Neural progenitor cell (in vitro differentiated cells): ENCODE measurements around the gene SUGCT. TPM values are rescaled to one million over a fixed set of nuclear protein-coding genes. Genes with fewer than 3 reads are reported as not detected.

Source experiments
- DNase-seq: peaks from one replicate; pipeline ENCODE4 v3.0.0-alpha.2; 2016; ENCODE audit warnings: low spot score
- H2AFZ ChIP-seq: fragments of 200-600 bp; sonication (generic); replicated peaks from 2 replicates; pipeline ENCODE4 v1.6.1; 2016; ENCODE audit warnings: antibody characterized with exemption
- H3F3A ChIP-seq: fragments of 200-600 bp; sonication (generic); 2 replicates; pipeline ENCODE4 v1.6.1; 2016; ENCODE audit warnings: antibody characterized with exemption, low read depth
- H3K27ac ChIP-seq: fragments of 200-600 bp; sonication (generic); 2 replicates; pipeline ENCODE4 v1.5.1; 2016; ENCODE audit warnings: mild to moderate bottlenecking
- H3K27me3 ChIP-seq: fragments of 200-600 bp; sonication (generic); 2 replicates; pipeline ENCODE4 v1.6.1; 2016; ENCODE audit warnings: mild to moderate bottlenecking, moderate library complexity
- H3K36me3 ChIP-seq: fragments of 200-600 bp; sonication (generic); 2 replicates; pipeline ENCODE4 v1.5.1; 2016
- H3K4me1 ChIP-seq: fragments of 200-600 bp; sonication (generic); 2 replicates; pipeline ENCODE4 v1.6.1; 2016; ENCODE audit warnings: mixed run types
- H3K4me2 ChIP-seq: fragments of 200-600 bp; sonication (generic); 2 replicates; pipeline ENCODE4 v1.6.1; 2016
- H3K4me3 ChIP-seq: fragments of 200-600 bp; sonication (generic); 2 replicates; pipeline ENCODE4 v1.5.1; 2016
- H3K79me2 ChIP-seq: fragments of 200-600 bp; sonication (generic); 2 replicates; pipeline ENCODE4 v1.6.1; 2016; ENCODE audit warnings: low read depth
- H3K9ac ChIP-seq: fragments of 200-600 bp; sonication (generic); 2 replicates; pipeline ENCODE4 v1.6.1; 2016
- H3K9me3 ChIP-seq: fragments of 200-600 bp; sonication (generic); 2 replicates; pipeline ENCODE4 v1.5.1; 2016; ENCODE audit warnings: low read depth
- H4K20me1 ChIP-seq: fragments of 200-600 bp; sonication (generic); 2 replicates; pipeline ENCODE4 v1.6.1; 2016; ENCODE audit warnings: low read depth
- H3K27ac Mint-ChIP-seq: 3 replicates; pipeline ENCODE4 v1.8.0; 2021; ENCODE audit warnings: mixed read lengths
- H3K27me3 Mint-ChIP-seq: 2 replicates; pipeline ENCODE4 v1.8.0; 2022; ENCODE audit warnings: low read depth, mild to moderate bottlenecking, inconsistent platforms, moderate library complexity, mixed read lengths; ENCODE audit not compliant: insufficient read depth
- H3K36me3 Mint-ChIP-seq: 3 replicates; pipeline ENCODE4 v1.8.0; 2021; ENCODE audit warnings: mixed read lengths
- H3K4me1 Mint-ChIP-seq: 3 replicates; pipeline ENCODE4 v1.8.0; 2021; ENCODE audit warnings: mixed read lengths
- H3K4me3 Mint-ChIP-seq: 3 replicates; pipeline ENCODE4 v1.8.0; 2021; ENCODE audit warnings: mild to moderate bottlenecking, moderate library complexity, mixed read lengths
- H3K9me3 Mint-ChIP-seq: 3 replicates; pipeline ENCODE4 v1.8.0; 2020; ENCODE audit warnings: mixed read lengths
- EZH2 ChIP-seq: fragments of 200-600 bp; sonication (generic); IDR thresholded peaks from 2 replicates; pipeline ENCODE4 v1.6.1; 2017; ENCODE audit warnings: antibody characterized with exemption, mild to moderate bottlenecking, moderate library complexity
- EZH2phosphoT487 ChIP-seq: fragments of 200-600 bp; sonication (generic); IDR thresholded peaks from 2 replicates; pipeline ENCODE4 v1.6.1; 2017; ENCODE audit warnings: antibody characterized with exemption
- total RNA-seq: library from RNA; depleted of rRNA; stranded (reverse); fragments of >200 nt; gene quantifications from 2 replicates; pipeline ENCODE4 v1.2.3, GENCODE V29; 2015; ENCODE audit warnings: low replicate concordance
- TF ChIP-seq, protein P1 (sequence below): fragments of 200-600 bp; sonication (generic); IDR thresholded peaks from 2 replicates; pipeline ENCODE4 v1.5.1; 2017; ENCODE audit warnings: antibody characterized with exemption, mild to moderate bottlenecking

The SUGCT gene
- total RNA-seq, 1 donor from 2014 or later, result 10.1 TPM

DNA sequence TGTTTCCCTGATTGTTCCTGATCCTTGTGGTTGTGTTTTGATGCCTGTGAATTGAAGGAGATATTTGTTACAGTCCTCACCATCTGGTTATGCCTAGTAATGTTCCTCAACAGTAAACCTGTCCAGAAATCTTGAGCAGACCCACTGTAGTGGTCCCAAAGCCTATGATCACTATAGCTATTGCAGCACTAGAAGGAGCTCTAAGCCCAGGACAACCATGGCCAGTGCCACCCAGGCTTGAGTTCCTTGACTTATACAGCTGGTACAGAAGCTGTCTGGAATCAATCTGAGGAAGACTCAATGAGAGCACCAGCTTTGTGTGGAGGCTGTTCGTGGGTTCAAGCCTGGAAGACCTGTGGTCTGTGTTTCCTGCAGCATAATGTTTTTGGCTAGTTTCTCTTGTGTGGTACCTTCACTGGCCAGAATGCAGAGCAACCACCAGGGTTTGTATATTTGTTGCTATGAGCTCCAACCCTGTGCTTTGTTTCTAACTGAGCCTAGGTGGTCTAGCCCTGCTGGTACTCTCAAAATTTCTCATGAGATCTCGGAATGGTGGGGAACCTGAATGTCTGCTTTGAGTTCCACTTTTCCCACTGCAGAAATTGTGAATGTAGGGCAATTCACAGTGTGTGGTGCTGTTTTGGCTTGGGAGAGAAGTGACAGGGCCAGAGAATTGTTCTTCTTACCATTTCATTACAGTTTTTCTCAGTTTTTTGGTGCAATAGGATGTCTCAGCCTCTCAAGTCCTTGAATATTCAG, 355.2 kb downstream of the SUGCT start:
- no peaks in the 10 kb centered on the region for H3K4me1 ChIP-seq
- no peaks in the 10 kb centered on the region for H3K79me2 ChIP-seq
- Mint-ChIP-seq H3K4me1 (no peaks in the 10 kb centered on the region), H3K27ac (no peak overlapping the region), H3K9me3 (no peaks in the 10 kb centered on the region), H3K36me3 (no peaks in the 10 kb centered on the region), H3K4me3 (no peak overlapping the region), H3K27me3 (no peaks in the 10 kb centered on the region)
- no peaks in the 10 kb centered on the region for H3F3A ChIP-seq
- H3K36me3 ChIP-seq, result no peaks in the 10 kb centered on the region
- H3K27ac ChIP-seq, result no peak overlapping the region
- TF ChIP-seq EZH2 (no peak), EZH2phosphoT487 (no peak)
- TF ChIP-seq, protein P1, sequence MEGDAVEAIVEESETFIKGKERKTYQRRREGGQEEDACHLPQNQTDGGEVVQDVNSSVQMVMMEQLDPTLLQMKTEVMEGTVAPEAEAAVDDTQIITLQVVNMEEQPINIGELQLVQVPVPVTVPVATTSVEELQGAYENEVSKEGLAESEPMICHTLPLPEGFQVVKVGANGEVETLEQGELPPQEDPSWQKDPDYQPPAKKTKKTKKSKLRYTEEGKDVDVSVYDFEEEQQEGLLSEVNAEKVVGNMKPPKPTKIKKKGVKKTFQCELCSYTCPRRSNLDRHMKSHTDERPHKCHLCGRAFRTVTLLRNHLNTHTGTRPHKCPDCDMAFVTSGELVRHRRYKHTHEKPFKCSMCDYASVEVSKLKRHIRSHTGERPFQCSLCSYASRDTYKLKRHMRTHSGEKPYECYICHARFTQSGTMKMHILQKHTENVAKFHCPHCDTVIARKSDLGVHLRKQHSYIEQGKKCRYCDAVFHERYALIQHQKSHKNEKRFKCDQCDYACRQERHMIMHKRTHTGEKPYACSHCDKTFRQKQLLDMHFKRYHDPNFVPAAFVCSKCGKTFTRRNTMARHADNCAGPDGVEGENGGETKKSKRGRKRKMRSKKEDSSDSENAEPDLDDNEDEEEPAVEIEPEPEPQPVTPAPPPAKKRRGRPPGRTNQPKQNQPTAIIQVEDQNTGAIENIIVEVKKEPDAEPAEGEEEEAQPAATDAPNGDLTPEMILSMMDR, result no peak
- no peak overlapping the region for H3K4me3 ChIP-seq
- H3K9me3 ChIP-seq, result no peaks in the 10 kb centered on the region
- H3K27me3 ChIP-seq, result no peaks in the 10 kb centered on the region
- no peak overlapping the region for H3K9ac ChIP-seq
- no peak overlapping the region for H3K4me2 ChIP-seq
- H2AFZ ChIP-seq, result no peak overlapping the region
- no peak for DNase-seq
- H4K20me1 ChIP-seq, result no peaks in the 10 kb centered on the region

DNA sequence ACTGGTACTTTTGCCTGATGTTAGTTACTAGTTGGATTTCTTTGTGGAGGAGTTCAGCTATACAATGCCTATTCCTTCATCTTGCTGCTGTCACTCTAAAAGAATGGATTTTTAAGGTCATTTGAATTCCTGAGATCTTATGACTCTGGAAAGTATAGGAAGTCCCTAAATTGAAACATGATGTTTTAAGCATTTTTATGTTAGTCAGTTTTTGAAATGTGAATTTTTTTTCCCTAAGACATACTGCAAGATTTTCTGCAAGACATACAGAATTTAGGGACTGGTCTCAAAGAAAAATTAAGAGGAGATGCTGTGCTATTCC, 355.8 kb downstream of the SUGCT start:
- H3K36me3 Mint-ChIP-seq, result no peaks in the 10 kb centered on the region
- no peaks in the 10 kb centered on the region for H3K9me3 Mint-ChIP-seq
- Histone ChIP-seq H3K27ac (no peak overlapping the region), H3F3A (no peaks in the 10 kb centered on the region), H3K4me2 (no peak overlapping the region), H4K20me1 (no peaks in the 10 kb centered on the region), H3K27me3 (no peaks in the 10 kb centered on the region), H3K79me2 (no peaks in the 10 kb centered on the region), H3K4me3 (no peak overlapping the region), H3K36me3 (no peaks in the 10 kb centered on the region), H3K4me1 (no peaks in the 10 kb centered on the region), H3K9ac (no peak overlapping the region), H2AFZ (no peak overlapping the region), H3K9me3 (no peaks in the 10 kb centered on the region)
- DNase-seq, result no peak
- H3K27me3 Mint-ChIP-seq, result no peaks in the 10 kb centered on the region
- no peaks in the 10 kb centered on the region for H3K4me1 Mint-ChIP-seq
- TF ChIP-seq EZH2phosphoT487 (no peak), EZH2 (no peak)
- TF ChIP-seq, protein P1, result no peak
- H3K4me3 Mint-ChIP-seq, result no peak overlapping the region
- no peak overlapping the region for H3K27ac Mint-ChIP-seq

DNA sequence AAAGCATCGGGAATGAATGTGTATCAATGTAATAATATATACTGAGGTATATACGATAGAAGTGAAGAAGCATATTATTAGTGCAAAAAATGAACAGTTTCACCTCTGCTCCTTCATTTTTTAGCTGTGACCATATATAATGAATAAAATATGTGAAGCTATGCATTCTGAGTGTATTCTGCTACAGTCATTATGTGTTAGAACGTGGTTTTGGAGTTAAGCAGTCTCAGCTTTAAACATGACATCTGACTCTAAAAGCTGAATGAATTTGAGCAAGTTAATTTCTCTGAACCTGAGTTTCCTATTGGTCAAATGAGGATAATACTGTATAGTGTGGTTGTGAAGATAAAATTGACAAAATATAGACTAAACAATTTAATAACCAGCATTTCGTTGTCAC, 358.1 kb downstream of the SUGCT start:
- H3K4me1 Mint-ChIP-seq, result no peaks in the 10 kb centered on the region
- H3K36me3 ChIP-seq, result no peaks in the 10 kb centered on the region
- H3K27me3 ChIP-seq, result no peaks in the 10 kb centered on the region
- no peak overlapping the region for H2AFZ ChIP-seq
- H3K4me2 ChIP-seq, result no peak overlapping the region
- H3K79me2 ChIP-seq, result no peaks in the 10 kb centered on the region
- no peak overlapping the region for H3K4me3 ChIP-seq
- H3K4me3 Mint-ChIP-seq, result no peak overlapping the region
- no peaks in the 10 kb centered on the region for H3K36me3 Mint-ChIP-seq
- no peaks in the 10 kb centered on the region for H3K9me3 ChIP-seq
- H3F3A ChIP-seq, result no peaks in the 10 kb centered on the region
- no peaks in the 10 kb centered on the region for H3K9me3 Mint-ChIP-seq
- H3K9ac ChIP-seq, result no peak overlapping the region
- no peak overlapping the region for H3K27ac ChIP-seq
- H4K20me1 ChIP-seq, result no peaks in the 10 kb centered on the region
- no peaks in the 10 kb centered on the region for H3K27me3 Mint-ChIP-seq
- no peak for TF ChIP-seq EZH2phosphoT487
- TF ChIP-seq EZH2, result no peak
- TF ChIP-seq, protein P1, result no peak
- H3K27ac Mint-ChIP-seq, result no peak overlapping the region
- no peaks in the 10 kb centered on the region for H3K4me1 ChIP-seq
- DNase-seq, result no peak
